Brain microvascular endothelial cell (primary cell): Measurements from ENCODE around the gene ACIN1.

Experiments used
- DNase-seq: peaks from one replicate; pipeline ENCODE4 v3.0.0-alpha.2; 2020
- H3K27ac ChIP-seq: fragments of 250-450 bp; sonication (Bioruptor Pico); 2 replicates; pipeline ENCODE4 v1.5.1; 2020; ENCODE audit warnings: mild to moderate bottlenecking, moderate library complexity
- H3K27me3 ChIP-seq: fragments of 250-450 bp; sonication (Bioruptor Pico); replicated peaks from 2 replicates; pipeline ENCODE4 v1.5.1; 2020; ENCODE audit warnings: mild to moderate bottlenecking
- H3K36me3 ChIP-seq: fragments of 250-450 bp; sonication (Bioruptor Pico); replicated peaks from 2 replicates; pipeline ENCODE4 v1.5.1; 2020; ENCODE audit warnings: mild to moderate bottlenecking
- H3K4me3 ChIP-seq: 2 replicates; pipeline ENCODE4 v1.5.1; 2011; ENCODE audit warnings: low read depth, mild to moderate bottlenecking, control low read depth, low read length, moderate library complexity
- CTCF ChIP-seq: IDR thresholded peaks from 2 replicates; pipeline ENCODE4 v1.5.1; 2011; ENCODE audit warnings: low read depth, mild to moderate bottlenecking, moderate library complexity, low read length, control low read depth, inconsistent platforms; ENCODE audit errors: missing control alignments
- in situ Hi-C: cut with HindIII; loops from 2 replicates; pipeline ENCODE4 v1.10.0; 2017; ENCODE audit warnings: low sequenced_read_pairs, low pct_ligation_motif_present

Gene ACIN1

GRCh38 chr14:23126548-23127278 is 31.8 kb upstream of the ACIN1 start:
- no peaks in the 10 kb centered on the region for H3K36me3 ChIP-seq
- no peak for TF ChIP-seq CTCF
- no peak overlapping the region for H3K27ac ChIP-seq
- in situ Hi-C loops: no loop called here
- no peak overlapping the region for H3K4me3 ChIP-seq
- no peaks in the 10 kb centered on the region for H3K27me3 ChIP-seq
- no peak for DNase-seq

GRCh38 chr14:23125933-23126524 is 31.1 kb upstream of the ACIN1 start:
- H3K36me3 ChIP-seq: no peaks in the 10 kb centered on the region
- no peaks in the 10 kb centered on the region for H3K27me3 ChIP-seq
- no peak overlapping the region for H3K4me3 ChIP-seq
- no peak for DNase-seq
- TF ChIP-seq CTCF: no peak
- no peak overlapping the region for H3K27ac ChIP-seq
- in situ Hi-C loops: no loop called here

GRCh38 chr14:23125011-23125410 is 30.1 kb upstream of the ACIN1 start:
- TF ChIP-seq CTCF: no peak
- in situ Hi-C loops: no loop called here
- no peak overlapping the region for H3K27ac ChIP-seq

DNA sequence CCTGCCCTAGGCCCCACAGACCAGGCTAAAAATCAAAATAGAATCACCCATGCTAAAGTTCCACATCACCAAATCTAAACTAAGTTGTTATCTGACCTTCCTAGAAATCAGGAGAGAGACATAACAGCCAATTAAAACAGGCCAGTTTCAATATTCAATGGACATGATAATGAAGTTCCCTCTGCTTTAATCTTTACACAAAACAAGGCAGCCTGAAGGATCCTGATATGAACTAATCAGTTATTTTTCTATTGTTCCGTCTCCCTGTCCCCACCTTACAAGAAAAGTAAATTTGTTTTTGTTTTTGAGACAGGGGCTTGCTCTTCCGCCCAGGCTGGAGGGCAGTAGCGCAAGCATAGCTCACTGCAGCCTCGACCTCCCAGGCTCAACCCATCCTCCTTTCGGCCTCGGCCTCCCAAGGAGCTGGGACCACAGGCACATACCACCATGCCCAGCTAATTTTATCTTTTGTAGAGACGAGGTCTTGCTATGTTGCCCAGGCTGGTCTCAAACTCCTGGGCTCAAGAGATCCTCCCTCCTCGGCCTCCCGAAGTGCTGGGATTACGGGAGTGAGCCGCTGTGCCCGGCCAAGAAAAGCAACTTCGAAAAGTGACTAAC is 29.5 kb upstream of the ACIN1 start:
- Histone ChIP-seq H3K27me3 (no peaks in the 10 kb centered on the region), H3K4me3 (no peak overlapping the region), H3K36me3 (no peaks in the 10 kb centered on the region), H3K27ac (no peak overlapping the region)
- in situ Hi-C loops: no loop called here
- DNase-seq: no peak
- TF ChIP-seq CTCF: no peak

More at GRCh38 chr14:23125011-23125410, 30.1 kb upstream of the ACIN1 start:
- no peak for DNase-seq
- Histone ChIP-seq H3K4me3 (no peak overlapping the region), H3K36me3 (no peaks in the 10 kb centered on the region), H3K27me3 (no peaks in the 10 kb centered on the region)

DNA sequence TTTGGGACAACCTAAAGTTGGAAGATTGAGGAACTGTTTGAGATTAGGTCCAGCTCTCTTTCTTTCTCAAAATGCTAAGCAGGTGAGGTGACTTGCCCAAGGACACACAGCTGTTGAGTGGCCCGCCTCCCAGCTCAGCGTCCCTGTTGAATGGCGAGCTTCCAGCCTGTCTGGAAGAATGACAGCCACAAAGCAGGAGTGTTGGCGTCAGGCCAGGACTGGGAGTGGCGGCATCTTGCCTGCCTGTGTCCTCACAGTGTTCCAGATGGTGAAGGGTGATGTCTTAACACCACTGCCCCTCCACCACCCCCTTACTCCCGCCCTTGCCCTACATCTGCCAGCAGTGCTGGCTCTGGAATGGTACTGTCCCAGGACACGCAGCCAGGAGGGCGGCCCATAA is 28.5 kb upstream of the ACIN1 start:
- Histone ChIP-seq H3K36me3 (no peaks in the 10 kb centered on the region), H3K4me3 (no peak overlapping the region), H3K27ac (no peak overlapping the region), H3K27me3 (no peaks in the 10 kb centered on the region)
- no peak for DNase-seq
- in situ Hi-C loops: no loop called here
- no peak for TF ChIP-seq CTCF
